Activated CD4-positive, alpha-beta T cell treated with anti-CD3 and anti-CD28 coated beads, Interleukin-10, Interleukin-2, amounts not matched to agents 100 ng/mL and 50 ng/mL, durations not matched to agents 16 hours and 8 hours (primary cell): ENCODE results near the gene CNTN1.

ENCODE experiments used
- DNase-seq: peaks from one replicate; pipeline ENCODE4 v3.0.0-alpha.2; 2020

The CNTN1 gene

DNA sequence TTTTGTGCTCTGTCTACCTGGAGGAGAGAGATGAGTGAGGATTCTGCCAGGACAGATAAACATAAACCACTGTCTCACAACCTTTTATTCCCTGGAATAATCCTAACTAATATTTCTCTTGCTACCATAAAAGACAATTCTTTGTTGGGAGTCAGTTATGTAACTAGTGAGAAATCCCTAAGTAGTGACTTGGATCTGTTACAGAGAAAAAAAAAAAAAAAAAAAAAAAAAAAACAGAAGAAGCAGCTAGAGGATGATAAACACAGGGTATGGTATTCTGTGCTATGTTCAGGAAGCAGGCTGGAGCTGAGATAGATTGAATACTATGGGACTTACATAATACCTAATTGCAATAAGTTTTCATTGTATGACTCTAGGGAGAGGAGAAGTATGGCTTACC lies 178.7 kb downstream of the CNTN1 start:
- no peak for DNase-seq

DNA sequence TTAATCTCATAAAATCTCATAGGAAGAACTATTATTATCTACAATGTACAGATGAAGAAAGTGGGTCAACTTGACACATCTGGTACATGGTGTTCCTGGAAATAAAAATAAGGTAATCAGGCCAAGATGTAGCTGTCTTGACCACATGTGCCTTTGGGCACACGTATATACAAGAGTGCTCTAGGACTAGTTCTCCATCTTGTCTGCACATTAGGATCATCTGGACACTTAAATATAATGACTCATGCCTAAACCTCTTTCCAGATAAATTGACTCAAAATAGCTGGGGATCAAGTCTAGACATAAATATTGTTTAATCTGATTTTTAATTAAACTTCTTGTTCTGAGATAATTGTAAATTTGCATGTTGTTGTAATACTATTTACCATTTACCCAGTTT lies 182.6 kb downstream of the CNTN1 start:
- DNase-seq = no peak

DNA sequence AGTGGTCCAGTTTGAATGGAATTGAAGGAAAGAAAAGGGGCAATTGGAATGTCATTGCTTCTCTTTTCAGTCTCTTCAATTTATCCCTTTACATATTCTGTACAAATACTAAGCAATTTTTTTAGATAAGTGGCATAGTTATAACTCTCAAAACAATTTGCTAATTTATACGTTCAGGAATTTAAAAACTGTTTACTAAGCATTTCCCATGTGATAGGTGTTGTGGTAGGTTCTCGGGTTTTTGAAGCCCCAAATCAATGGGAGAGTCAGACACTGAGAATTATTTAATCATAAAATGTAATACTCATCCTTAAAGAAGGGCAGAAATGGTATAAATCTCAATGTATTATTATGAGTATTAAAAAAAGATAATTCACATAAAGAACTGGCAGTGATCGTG lies 197.1 kb downstream of the CNTN1 start:
- no peak for DNase-seq

DNA sequence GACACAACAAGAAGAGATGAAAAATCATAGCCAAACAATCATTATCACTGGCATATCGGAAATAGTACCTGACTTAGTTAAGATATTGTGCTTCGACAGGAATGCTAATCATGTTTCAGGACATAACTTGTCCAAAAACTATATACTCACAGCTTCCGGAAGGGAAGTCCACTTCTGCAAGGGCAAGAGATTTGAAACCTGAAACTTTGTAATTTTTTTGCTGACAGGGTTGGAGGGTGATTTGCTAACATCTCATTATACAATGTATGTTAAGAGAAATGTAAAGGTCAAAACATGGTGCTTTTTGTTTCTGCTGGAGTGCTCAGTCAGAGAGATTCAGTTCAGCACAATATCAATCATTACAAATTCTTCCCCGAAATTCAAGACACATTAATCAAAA lies 200.3 kb downstream of the CNTN1 start:
- no peak for DNase-seq

DNA sequence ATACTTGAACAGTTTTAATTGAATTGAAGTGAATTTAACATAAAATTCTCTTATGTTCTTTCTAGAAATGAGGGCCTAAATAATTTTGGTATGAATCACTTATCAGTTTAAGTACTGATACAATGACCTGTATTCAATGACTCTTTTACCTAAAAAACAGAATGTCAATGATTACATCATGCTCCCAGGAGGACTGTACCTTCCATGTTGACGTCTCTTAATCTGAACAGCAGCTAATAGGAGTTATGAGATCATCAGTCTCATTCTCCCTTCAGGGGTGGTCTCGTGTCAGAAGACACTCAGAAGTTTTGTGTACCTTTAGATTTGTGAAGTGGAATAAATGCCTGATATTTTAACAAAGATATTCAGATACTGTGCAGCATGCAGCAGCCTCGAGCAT lies 206.3 kb downstream of the CNTN1 start:
- no peak for DNase-seq

DNA sequence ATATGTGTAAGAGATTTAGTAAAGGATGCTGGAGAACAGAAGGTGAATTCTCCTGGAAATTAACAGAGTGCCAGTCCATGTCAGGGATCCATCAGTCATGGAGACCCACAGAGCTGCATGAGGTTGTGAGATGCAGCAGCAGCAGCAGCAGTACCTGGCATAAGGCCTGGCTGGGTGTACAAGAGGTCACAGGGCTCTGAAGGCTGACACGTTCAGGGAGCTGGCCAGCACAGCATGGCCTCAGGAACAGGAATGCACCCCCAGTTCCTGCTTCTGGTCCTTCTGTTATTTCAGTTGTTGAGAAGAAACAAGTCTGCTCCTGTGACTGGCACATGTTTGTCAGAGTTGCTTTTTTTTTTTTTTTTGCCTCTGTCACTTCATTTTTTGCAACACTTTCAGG lies 210.8 kb downstream of the CNTN1 start:
- DNase-seq = no peak

DNA sequence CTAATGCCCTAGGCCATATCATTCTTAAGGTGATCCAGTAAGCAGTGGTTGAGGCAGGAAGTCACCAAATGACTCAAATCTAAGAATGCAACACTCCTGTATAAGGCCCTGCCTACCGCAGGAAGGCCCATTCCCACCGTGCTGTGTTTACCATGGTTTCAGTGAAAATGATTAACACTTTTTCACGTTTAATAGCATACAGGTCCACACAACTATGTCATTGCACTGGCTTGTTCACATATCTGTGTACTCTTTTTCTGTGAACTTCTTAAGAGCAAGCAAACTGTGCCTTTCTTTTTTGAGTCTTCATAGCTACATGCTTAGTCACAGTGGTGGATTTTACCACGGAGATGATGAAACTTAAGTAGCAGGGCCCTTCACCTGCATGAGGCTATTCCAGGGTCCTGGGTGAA lies 214.9 kb downstream of the CNTN1 start:
- peak; percentile 53 for DNase-seq

DNA sequence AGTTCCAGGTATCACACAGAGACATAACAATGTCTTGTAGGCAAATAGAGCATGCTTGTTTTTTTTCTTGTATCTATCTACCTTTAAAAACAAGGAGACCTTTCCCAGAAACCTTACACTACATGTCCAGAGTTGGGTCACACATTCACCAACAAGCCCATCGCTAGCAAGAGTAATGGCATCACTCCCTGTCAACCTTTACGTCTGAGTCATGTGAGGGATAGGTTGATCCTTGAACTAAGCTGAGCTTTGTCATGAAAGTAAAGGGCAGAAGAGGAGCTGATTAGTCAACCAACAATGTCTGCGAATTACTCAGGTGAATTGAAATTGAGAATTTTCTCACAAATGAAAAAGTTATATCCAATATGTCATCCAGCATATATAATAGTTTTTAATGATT lies 219.4 kb downstream of the CNTN1 start:
- DNase-seq = no peak

DNA sequence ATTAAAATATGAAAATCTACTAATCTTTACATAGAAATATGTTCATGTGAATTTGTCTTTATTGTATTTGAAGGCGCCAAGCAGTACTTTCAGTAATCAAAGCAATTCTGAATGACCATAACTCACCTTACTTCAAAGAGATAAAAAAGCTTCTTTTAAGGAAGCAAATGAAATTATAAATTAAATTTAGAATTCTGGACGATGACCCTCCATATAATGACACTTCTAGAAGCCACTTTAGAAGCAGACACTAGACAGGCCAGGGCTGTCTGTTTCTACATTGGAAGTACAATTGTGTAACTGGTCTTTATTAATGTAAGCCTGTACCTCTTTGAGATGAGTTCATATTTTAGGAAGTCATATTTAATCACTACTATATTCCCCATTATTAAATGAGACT lies 222.9 kb downstream of the CNTN1 start:
- DNase-seq = no peak

DNA sequence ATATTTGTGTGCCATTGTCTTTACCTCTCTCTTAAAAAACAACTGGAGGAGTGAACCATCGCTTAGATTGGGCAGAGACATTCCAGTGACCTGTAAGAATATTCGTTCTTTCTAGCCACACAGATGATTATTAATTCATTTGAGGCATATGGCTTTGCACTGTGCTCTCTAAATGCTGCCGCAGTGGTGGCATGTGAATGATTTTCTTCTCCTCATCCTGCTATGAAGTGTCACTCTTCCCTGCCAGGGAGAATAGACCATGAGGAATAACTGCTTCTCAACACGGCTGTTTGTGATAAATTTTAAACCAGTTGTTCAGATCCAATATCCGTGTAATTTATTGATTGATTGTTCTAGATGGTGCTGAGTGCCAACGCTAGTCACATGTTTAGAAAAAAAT lies 225.3 kb downstream of the CNTN1 start:
- DNase-seq = no peak

DNA sequence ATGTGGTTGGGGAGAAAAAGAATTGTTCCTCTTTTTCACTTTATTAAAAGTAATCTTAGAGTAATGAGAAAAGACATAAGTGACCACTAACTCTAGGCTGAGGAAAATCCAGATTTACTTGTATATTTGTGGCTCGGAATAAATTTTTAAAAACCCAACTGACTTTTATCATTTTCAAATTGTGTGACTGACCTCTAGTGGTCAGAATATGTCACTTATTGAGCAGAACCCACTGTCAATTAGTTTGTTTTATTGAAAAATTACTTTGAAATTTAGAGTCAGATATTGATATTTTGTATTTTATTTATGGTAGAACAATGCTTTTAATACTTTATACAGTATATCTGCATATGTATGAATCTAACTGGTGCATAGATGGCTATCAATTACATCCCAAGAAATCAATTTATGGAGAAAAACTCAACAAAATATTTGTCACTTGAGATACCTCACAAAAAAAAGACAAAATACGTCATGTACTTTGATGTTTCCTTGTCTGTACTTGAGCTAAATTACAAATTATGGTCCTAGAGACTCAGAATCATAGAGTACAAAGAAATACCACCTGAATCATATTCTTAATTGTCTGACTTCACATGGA lies 229.4 kb downstream of the CNTN1 start:
- DNase-seq = peak; percentile 6

DNA sequence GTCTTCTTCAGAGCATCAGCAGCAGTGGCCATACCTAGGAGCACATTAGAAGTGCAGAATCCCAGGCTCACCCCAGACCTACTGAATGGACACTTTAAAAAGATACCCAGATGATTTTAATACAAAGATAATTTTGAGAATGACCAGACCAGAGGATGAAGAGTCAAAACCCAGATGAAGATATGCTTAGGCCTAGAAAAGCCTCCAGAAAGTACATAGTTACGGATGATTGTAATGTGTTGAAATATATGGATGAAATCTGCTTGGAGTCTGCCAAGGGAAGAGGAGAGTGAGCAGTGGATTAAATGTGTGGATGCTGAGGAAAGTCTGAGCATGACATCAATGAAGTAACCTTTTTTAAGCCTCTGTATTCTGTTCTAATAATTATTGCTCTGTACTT lies 245.7 kb downstream of the CNTN1 start:
- DNase-seq = no peak

DNA sequence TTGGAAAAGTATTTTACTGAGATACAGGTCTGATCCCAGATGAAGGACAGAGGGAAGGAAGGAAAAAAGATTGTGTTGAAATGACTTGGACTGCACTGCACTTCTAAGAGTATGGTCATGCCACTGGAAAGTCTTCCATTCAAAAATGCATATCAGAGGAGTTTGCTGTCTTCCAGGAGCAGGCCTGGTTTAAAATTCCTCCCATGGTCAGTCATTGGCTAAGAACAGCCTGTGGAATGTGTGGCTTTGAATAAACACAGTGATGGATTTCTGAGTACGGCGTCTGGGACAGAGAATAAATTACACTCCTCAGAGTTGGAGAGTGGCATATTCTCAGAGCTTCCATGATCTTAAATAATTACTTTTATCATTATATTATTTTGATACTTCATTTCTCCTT lies 250.1 kb downstream of the CNTN1 start:
- DNase-seq = no peak

DNA sequence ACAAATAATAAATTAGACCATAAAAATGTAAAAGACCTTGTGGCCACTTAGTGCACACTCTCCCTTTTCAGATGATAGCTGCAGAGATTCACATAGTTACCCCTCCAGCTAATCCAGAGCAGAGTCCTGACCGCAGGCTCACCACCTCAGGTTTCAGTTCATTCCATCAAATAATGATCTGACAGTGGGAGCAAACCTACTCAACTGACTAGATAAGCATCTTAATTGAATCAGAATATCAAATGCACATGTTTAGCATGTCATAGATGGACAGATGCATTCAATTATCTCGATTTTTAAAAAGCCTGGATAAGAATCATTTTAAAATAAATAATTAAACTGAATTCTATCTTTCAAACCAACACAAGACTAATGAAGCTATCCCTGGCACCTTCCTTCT lies 253.5 kb downstream of the CNTN1 start:
- DNase-seq = no peak

DNA sequence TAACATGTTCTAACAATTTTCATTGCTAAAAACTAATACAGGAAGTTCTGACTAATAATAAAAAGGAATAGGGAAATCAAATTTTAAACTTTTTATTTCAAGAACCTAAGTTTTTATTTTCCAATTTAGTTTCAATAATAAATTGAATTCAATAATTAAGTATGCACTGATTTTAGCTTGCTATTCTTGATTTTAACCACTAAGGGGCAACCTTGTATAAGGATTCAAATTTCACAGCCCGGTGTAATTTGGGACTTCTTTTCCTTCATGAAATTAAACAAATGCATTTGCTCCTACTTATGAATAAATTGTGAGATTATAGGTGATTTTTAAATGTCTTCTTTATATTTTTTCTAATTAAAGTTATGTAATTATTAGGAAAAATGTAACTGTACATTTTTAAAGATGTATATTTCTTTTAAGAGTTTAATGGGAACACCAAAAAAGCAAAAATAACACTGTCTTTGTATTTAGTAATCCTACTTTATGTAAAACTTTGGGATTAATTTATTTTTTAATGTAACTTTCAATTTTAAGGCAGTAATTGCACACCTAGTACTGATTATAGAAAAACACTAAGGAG lies 254.5 kb downstream of the CNTN1 start:
- peak; percentile 15 for DNase-seq

DNA sequence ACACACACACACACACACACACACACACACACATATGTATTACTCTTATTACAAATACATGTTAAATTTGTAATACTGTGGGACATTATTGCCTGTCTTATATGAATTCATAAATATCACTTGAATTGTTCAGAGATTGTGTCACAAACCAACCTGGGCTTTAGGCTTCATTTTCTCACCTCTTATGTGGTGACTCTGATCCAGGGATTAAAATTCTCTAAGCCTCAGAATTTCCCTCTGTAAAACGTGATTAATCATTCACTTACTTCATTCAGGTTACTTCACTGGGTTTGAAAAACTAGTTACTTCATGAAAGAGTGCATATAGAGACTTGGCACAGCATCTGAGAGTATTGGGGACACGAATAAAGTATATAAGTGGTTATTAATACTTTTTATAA lies 255.6 kb downstream of the CNTN1 start:
- no peak for DNase-seq

DNA sequence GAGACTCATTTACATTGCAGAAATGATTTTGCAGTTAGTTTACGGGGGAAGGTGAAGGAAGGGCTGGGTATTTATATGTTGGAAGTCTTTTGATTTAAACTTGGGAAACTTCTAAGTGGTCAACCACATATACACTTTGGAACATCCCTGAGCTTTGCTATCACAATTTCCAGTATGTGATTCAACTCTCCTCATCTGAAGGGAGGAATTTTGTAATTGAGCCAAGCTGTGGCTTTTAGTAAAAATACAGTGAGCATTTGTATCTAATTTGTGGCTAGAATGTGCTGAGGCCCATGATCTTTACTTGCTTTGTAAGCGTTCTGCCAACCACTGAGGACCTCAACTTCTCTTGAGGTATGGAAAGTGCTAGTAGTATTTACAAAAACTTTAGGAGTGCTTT lies 260.8 kb downstream of the CNTN1 start:
- DNase-seq = no peak

DNA sequence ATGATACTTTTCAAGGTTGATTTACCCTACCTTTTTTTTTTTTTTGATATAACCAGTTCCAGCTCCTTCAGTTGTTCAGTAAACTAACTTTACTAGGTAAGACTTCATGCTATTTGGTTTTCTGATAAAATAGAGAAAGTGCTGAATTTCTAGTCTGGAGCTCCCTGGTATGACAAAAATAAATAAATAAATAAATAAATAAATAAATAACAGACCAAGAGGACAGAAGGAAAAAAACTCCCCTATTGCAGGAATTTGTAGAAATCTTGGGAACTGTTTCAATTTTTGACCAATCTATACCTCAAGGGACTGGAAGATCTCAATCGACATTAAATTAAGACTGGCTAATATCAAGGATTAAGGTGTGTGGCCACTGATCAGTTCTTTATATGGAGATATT lies 265.2 kb downstream of the CNTN1 start:
- no peak for DNase-seq

DNA sequence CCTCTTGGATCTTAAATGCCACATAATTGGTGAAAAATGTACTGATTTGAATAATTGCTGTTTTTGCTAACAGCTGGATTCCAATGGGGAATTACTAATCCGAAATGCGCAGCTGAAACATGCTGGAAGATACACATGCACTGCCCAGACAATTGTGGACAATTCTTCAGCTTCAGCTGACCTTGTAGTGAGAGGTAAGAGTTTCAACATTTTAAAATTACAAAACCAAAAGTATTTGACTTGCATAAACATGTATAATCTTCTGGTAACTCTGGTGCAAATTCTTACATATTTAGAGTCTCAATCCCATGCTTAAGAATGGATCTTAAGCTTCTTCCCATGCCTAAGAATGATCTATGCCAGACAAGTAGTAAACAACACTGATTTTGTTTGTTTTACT lies 266.8 kb downstream of the CNTN1 start:
- DNase-seq = no peak

DNA sequence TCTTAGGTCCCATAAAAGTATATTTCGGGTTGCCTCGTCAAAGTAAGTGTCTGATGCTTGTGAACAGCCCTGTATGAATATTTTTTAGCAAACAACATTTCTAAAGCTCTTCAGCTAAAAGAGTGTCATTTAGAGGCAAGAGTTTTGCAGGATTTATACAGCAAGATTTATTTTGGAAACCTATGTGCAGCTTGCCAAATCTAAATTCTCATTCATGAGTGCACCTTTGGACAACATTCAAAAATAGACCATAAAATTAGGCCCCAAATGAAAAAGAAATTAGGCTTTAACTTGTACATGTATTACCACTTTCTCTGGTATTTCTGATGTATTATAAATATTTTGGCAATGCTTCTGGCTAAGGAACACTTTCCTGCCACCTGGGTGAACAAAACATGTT lies 271.5 kb downstream of the CNTN1 start:
- no peak for DNase-seq

DNA sequence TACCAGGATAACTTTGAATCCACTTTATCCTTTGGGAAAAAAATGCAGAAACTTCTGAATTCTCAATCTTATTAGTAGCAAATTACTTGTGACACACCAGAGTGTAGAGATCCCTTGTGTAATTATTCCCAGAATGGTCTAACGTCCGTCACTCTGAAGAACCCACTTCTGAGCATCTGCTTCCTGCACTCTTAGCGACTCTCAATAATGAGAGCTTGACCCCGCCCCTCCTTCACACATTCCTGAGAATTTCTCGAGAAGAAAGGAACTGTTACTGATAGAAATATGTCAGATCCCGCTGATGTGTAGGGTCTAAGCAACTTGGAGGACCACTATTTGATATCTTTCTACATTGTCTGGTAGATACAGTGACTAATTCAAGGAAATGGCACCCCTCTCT lies 277.6 kb downstream of the CNTN1 start:
- DNase-seq = no peak

DNA sequence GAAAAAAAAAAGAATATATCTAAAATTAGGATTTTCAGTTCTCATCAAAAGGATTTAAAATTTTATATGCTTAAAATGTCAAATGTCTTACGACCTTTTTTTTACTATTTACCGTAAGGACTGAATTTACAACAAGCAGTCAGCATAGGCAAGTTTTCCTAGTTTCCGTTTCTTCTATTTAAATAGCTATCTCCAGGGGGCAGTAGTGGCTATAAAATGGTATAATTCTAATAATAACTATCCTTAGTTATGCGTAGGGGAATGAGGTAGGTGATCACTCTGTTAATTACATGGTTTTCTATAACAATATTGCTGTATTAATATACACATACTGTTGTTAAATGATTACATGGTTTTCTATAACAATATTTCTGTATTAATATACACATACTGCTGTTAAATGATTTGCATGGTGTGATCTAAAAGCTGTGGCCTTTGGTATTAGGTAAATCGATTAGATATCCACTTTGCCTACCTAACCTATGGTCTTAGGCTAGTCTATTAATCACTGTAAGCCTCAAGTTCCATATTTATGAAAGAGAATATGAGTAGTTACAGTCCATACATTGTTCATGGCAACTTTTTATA lies 278.2 kb downstream of the CNTN1 start:
- DNase-seq = peak; percentile 1

DNA sequence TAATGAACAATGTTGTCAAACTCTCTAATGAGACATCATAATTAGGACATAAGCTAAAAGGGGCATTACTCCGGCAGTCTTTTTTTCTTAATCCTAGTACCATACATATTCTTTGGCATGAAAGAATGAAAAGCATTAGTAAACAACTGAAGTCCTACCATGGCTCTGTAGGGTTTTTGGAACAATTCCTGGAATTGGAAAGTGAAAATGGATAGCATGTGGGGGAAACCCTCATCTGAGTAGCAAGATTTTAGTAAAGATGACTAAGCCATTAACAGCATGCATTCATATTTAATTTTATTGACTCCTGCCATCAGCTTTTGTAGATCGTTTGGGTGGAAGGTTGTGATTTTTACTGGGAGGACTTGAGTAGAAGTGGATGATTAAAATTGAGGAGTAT lies 279.7 kb downstream of the CNTN1 start:
- no peak for DNase-seq

DNA sequence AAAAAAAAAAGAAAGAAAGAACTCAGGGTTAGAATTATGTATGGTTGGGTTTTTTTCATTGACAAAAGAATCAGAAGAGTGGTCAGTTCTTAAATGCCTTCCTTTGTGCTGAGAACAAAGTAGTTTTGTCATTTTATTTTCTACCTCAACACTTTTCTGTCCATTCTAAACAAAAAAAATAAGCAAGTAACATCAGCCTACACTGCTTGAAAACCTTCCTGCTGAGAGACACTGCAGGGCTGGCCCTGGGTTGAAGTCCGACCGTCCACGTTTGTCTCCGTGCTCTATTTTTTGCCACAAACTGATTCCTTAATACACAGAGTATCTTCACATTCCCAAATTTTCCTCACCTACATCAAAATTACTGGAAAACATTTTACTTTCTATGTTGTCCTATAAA lies 284.3 kb downstream of the CNTN1 start:
- no peak for DNase-seq

DNA sequence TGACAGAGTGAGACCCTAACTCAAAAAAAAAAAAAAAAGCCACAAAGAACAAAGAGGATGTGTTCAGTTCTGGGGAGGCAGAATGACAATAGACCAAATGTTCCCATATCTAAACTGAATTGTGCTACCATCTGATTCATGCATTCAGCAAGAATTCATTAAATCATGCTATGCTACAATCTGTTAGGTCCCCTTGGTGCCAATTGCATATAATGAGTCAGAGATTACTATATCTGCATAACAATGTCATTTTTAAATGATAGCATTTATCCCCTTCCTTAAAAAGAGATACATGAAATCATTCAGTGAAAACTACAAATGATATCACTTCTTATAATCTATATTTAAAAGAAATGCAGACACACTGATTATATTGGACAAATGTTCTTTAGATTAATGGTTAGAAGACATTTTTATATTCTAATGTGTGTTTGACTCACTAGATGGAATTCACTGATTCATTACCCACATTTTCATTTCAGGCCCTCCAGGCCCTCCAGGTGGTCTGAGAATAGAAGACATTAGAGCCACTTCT lies 288.3 kb downstream of the CNTN1 start:
- no peak for DNase-seq
